GM10266 (cell line): Measurements from ENCODE around the gene ANAPC2.

ENCODE experiments used
- DNase-seq: peaks from one replicate; pipeline ENCODE4 v3.0.0; 2012; ENCODE audit errors: extremely low spot score
- CTCF ChIP-seq: IDR thresholded peaks from 2 replicates; pipeline ENCODE4 v1.5.1; 2012; ENCODE audit warnings: mild to moderate bottlenecking, low read depth; ENCODE audit not compliant: control insufficient read depth, insufficient read depth; ENCODE audit errors: missing control alignments

ANAPC2 gene

GRCh38 chr9:137205126-137206069 lies 17.0 kb upstream of the ANAPC2 start, which contains the start of the genes NDOR1 and TMEM203:
NDOR1 (plus strand) TSS chr9:137205700; CDS start chr9:137205778, 78 bp downstream.
TMEM203 (minus strand) TSS chr9:137205648; CDS start chr9:137205414, 234 bp downstream.
- no peak for TF ChIP-seq CTCF
- DNase-seq: peak; percentile 98

DNA sequence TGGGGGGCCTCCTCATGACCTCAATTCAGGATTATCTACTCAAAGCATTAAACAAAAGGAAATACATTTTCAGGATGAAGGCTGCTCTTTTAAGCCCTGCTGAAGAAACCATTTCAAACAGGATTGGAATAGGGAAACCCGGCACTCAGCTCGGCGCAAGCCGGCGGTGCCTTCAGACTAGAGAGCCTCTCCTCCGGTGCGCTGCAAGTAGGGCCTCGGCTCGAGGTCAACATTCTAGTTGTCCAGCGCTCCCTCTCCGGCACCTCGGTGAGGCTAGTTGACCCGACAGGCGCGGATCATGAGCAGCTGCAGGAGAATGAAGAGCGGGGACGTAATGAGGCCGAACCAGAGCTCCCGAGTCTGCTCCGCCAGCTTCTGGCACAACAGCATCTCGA lies 16.4 kb upstream of the ANAPC2 start:
- no peak for DNase-seq
- TF ChIP-seq CTCF: no peak

GRCh38 chr9:137202966-137203365 lies 14.6 kb upstream of the ANAPC2 start:
- no peak for DNase-seq
- no peak for TF ChIP-seq CTCF

GRCh38 chr9:137201205-137201868 lies 13.0 kb upstream of the ANAPC2 start:
- DNase-seq: no peak
- TF ChIP-seq CTCF: no peak

DNA sequence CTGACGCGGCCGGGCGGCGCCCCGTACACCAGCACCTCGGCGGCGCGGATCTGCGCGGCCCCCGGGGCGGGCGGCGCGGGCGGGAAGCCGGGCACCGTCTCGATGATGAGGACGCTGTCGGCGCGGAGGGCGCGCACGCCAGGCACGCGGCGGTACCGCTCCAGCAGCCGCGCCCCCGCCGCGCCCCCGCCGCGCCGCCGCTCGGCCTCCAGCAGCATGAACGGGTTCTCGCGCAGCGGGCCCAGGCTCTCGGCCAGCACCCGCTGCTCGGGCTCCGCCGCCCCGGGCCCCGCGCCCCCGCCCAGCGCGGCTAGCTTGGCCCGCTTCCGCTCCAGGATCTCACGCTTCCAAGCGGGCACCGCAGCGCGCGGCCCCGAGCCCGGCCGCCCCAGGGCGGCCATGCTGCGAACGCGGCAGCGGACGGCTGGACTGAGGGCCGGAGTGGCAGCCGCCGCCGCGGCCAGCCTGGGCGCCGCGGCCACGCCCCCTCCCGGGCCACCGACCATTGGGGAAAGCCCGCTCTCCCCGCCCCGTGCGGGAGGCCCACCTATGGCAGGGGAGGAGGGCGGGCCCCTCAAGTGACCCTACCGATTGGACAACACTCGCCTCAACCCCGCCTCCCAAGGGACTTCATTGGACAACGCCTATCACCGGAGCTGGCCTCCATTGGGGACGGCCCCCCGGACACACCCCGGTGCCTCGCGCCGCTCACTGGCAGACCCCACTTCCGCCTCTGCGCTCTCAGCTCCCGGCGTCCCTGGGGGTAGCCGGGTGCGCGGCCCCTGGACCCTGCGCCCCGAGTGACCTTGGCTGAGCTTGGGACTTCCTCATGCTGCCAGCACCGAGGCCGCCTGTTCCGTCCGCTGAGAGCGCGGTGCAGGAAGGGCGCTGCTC lies 12.2 kb upstream of the ANAPC2 start, which contains the start of gene TPRN:
Gene TPRN, minus strand, starts transcription at position 431 of the 894 bp plus-strand sequence. Its CDS starts 30 bp downstream, at position 401.
- peak; percentile 100 for DNase-seq
- no peak for TF ChIP-seq CTCF

DNA sequence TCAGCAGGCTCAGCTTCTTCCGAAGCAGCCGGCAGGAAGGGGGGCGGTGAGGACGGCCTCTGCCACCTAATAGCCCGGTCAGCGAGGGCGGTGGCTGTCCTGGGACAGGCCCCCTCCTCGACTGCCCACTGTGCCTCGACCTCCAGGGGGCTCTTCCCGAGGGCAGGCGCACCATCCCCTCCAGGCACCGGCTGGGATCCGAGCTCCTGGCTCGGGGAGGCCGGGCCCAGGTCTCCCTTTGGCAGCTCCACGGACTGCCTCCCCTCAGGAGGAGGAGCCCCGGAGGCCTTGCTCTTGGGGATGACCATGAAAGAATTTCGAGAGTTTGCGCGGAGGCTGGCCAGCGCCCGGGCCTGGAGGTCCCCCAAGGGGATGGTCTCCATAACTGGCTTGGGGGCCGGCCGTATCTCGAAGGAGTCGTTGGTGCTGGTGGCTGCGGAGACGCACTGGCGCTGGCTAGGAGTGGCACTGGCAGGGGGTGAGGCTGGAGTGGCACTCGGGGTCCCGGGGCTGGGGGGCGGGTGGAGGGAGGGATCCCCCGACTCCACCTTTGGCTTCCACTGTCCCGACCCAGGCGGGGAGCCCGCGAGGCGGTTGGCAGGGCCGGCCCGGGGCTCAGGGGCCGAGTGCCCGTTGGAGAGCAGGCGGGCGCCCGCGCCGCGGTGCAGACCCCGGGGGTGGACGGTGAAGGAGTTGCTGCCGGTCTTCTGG lies 11.2 kb upstream of the ANAPC2 start:
- no peak for DNase-seq
- no peak for TF ChIP-seq CTCF
